HG03378 (cell line): Measurements from ENCODE around the gene SMIM12.

ENCODE experiments used
- ATAC-seq: cut with Tn5 transposase; IDR thresholded peaks from one replicate; pipeline ENCODE4 v1.9.1; 2021; ENCODE audit warnings: mild to moderate bottlenecking, moderate library complexity; ENCODE audit not compliant: unreplicated experiment

The SMIM12 gene

GRCh38 chr1:34808051-34808810 is 51.3 kb downstream of the SMIM12 start:
- ATAC-seq: no peak

GRCh38 chr1:34806396-34806795 is 53.2 kb downstream of the SMIM12 start:
- ATAC-seq: no peak

DNA sequence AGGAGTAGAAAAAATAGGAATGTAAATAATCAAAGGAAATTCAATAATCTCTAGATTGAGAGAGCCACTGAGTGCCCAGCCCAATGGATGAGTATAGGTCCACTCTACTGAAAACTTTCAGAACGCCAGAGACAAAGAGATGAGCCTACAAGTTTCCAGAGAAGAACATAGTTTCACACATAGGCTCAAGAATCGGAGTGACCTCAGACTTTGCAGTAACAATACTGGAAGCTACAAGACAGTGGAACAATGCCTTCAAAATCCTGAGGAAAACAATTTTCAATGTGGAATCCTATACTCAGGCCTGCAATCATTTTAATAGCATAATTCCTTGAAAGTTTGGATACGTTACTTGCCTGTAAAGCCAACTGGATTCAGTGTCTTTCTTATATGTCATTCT is 55.8 kb downstream of the SMIM12 start:
- no peak for ATAC-seq
